Measurements from ENCODE around the gene ANKRD33B.

ANKRD33B gene

DNA sequence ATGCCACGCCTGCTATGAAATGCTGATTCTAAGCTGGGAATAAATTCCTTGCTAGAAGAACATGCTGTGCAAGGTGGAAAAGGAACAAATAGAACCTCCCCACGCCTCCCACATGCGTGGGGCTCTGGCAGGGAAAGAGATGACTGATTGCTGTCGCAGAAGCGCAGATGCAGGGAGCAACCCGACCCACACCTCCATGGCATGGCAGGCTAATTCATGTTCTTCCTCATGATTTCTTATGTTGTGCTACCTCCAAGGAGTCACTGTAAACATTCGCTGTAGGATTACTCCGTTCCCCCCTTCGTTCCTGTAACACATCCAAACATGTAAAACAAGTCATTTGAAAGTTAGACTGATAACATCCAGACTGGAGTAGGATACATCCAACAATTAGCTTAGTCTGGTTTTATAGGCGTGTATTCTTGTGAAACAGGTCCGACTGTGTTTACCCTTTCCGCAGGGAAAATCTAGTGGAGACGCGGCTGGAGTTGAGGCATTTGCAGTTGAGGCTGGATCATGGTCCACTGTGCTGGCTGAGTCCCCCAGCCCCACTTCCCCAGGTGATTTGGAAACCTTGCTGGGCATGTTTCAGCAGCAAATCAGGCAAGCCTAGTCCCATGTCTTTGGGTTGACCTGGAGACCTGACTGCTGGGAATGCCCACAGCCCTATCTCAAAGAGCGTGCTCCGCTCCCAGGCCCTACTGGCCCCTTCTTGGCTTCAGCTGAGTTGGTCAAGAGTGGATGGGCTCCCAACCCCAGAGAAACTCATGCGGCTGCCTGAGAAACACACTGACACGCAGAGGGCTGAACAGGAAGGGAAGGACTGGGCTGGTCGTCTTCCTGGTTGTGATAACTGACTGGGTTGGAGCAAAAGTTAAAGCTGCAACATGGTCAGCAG, 24.8 kb upstream of the ANKRD33B start:
- TF ChIP-seq, protein P1, sequence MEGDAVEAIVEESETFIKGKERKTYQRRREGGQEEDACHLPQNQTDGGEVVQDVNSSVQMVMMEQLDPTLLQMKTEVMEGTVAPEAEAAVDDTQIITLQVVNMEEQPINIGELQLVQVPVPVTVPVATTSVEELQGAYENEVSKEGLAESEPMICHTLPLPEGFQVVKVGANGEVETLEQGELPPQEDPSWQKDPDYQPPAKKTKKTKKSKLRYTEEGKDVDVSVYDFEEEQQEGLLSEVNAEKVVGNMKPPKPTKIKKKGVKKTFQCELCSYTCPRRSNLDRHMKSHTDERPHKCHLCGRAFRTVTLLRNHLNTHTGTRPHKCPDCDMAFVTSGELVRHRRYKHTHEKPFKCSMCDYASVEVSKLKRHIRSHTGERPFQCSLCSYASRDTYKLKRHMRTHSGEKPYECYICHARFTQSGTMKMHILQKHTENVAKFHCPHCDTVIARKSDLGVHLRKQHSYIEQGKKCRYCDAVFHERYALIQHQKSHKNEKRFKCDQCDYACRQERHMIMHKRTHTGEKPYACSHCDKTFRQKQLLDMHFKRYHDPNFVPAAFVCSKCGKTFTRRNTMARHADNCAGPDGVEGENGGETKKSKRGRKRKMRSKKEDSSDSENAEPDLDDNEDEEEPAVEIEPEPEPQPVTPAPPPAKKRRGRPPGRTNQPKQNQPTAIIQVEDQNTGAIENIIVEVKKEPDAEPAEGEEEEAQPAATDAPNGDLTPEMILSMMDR (IDR thresholded peaks at IDR 0.05; ENCODE audit: control extremely low read depth, extremely low read depth, low read depth, missing control alignments) = no peak
- ChIA-PET CTCF (no interaction called here), POLR2A (no interaction called here)
- DNase-seq (ENCODE audit: extremely low spot score) = no peak

DNA sequence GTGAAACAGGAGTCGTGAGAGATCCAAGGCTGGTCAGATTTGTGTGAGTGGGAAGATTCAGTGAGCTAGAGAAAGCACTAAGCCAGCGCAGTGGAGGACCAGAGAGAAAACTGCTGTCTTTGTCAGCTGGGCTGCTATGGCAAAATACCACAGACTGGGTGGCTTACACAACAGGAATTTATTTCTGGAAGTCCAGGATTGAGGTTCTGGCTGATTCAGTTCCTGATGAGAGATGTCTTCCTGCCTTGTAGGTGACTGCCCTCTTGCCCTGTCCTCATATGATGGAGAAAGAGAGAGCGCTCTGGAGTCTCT, 24.2 kb upstream of the ANKRD33B start:
- no peak for DNase-seq (ENCODE audit: extremely low spot score)
- ChIA-PET CTCF (no interaction called here), POLR2A (no interaction called here)
- TF ChIP-seq, protein P1 (IDR thresholded peaks at IDR 0.05; ENCODE audit: control extremely low read depth, extremely low read depth, low read depth, missing control alignments) = no peak

DNA sequence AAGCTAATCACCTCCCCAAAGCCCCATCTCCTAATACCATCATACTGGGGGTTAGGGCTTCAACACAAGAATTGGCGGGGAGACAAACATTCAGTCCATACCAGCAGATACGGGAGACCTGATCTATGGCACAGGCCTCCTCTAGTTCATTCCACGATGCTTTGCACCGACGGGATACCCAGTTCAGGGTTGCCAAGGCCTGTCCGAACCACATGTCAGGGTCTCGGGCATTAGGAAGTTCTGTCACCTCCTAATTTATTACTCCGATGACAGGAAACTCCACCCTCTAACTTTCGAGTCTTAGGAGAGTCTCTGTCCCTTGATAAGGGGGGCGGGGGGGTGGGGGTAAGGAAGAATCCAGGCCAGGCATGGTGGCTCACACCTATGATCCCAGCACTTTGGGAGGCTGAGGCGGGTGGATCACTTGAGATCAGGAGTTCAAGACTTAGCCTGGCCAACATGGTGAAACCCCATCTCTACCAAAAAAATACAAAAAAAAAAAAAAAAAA, 23.8 kb upstream of the ANKRD33B start:
- no peak for DNase-seq (ENCODE audit: extremely low spot score)
- TF ChIP-seq, protein P1 (IDR thresholded peaks at IDR 0.05; ENCODE audit: control extremely low read depth, extremely low read depth, low read depth, missing control alignments) = no peak
- ChIA-PET POLR2A (no interaction called here), CTCF (no interaction called here)

GRCh38 chr5:10540951-10541646, 22.8 kb upstream of the ANKRD33B start:
- ChIA-PET POLR2A (no interaction called here), CTCF (interaction anchor here (1.0 to 2.0 kb wide), 2 partner anchors 10 to 16 kb away, joined by 4 to 6 read pairs; no protein-coding TSS in a partner anchor)
- TF ChIP-seq, protein P1 (IDR thresholded peaks at IDR 0.05; ENCODE audit: control extremely low read depth, extremely low read depth, low read depth, missing control alignments) = no peak
- DNase-seq (ENCODE audit: extremely low spot score) = no peak

DNA sequence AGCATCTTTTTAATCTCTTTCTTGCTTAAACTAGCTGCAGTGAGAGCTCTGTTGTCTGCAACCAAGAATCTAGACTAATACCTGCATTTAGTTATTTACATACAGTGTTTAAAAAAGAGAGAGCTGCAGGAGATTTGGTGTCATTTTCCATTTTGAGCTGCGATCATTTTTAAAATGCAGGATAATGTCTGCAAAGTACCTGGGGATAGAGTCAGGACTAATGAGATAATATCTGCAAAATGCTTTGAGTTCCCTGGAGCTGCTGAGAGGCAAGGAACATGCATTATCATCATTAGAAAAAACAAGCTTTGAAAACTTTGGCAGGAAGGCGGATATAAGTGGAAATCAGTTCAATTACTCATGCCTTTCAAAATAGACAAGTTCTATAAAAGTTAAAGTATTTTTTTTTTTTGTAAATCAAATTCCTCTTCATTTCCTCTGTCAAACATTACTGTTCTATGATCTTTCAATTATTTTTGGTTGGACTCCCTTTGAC, 21.8 kb upstream of the ANKRD33B start:
- TF ChIP-seq, protein P1 (IDR thresholded peaks at IDR 0.05; ENCODE audit: control extremely low read depth, extremely low read depth, low read depth, missing control alignments) = no peak
- ChIA-PET CTCF (interaction anchor here (1.0 to 2.7 kb wide), 5 partner anchors 9 to 85 kb away, joined by 4 to 6 read pairs (median 4); no protein-coding TSS in a partner anchor), POLR2A (no interaction called here)
- DNase-seq (ENCODE audit: extremely low spot score) = no peak

- CTCF ChIA-PET = interaction anchor here (1.1 to 2.7 kb wide), 4 partner anchors 8 to 84 kb away, joined by 3 to 9 read pairs (median 4); no protein-coding TSS in a partner anchor
- DNase-seq (ENCODE audit: extremely low spot score) = no peak
- POLR2A ChIA-PET = no interaction called here
- TF ChIP-seq, protein P1 (IDR thresholded peaks at IDR 0.05; ENCODE audit: control extremely low read depth, extremely low read depth, low read depth, missing control alignments) = no peak
Observed at GRCh38 chr5:10543585-10544040, 20.3 kb upstream of the ANKRD33B start.
